ENCODE measurements around the gene GNG4. TPM values are rescaled to one million over a fixed set of nuclear protein-coding genes. Genes with fewer than 3 reads are reported as not detected.
"Not testable (repeated sequence)": the region's sequence is repeated elsewhere in the genome, so short reads cannot be mapped to it uniquely, and the experiment has no call there.

The GNG4 gene
- total RNA-seq, 1 donor from 2014 or later, result 0.30 TPM

GRCh38 chr1:235650341-235651169 is 971 bp upstream of the GNG4 start:
- no peak for DNase-seq (ENCODE audit: low read depth)

- DNase-seq (ENCODE audit: low read depth), result peak; percentile 40
Measured at GRCh38 chr1:235648954-235649367, 623 bp downstream of the GNG4 start.

GRCh38 chr1:235648407-235648907 is 1.1 kb downstream of the GNG4 start:
- DNase-seq (ENCODE audit: low read depth), result no peak

GRCh38 chr1:235647537-235647936 is 2.0 kb downstream of the GNG4 start:
- not testable (repeated sequence) for DNase-seq (ENCODE audit: low read depth)

GRCh38 chr1:235646463-235646862 is 3.1 kb downstream of the GNG4 start:
- DNase-seq (ENCODE audit: low read depth), result no peak

GRCh38 chr1:235644693-235645305 is 4.8 kb downstream of the GNG4 start:
- DNase-seq (ENCODE audit: low read depth), result no peak

GRCh38 chr1:235643837-235644692 is 5.5 kb downstream of the GNG4 start:
- DNase-seq (ENCODE audit: low read depth), result no peak

- DNase-seq (ENCODE audit: low read depth), result no peak
Measured at GRCh38 chr1:235642943-235643371, 6.6 kb downstream of the GNG4 start.

- DNase-seq (ENCODE audit: low read depth), result no peak
Measured at GRCh38 chr1:235642011-235642942, 7.3 kb downstream of the GNG4 start.

GRCh38 chr1:235640580-235640979 is 9.0 kb downstream of the GNG4 start:
- no peak for DNase-seq (ENCODE audit: low read depth)

- DNase-seq (ENCODE audit: low read depth), result no peak
Measured at GRCh38 chr1:235639226-235640205, 10.1 kb downstream of the GNG4 start.

- DNase-seq (ENCODE audit: low read depth), result not testable (repeated sequence)
Measured at GRCh38 chr1:235638612-235639011, 11.0 kb downstream of the GNG4 start.

- no peak for DNase-seq (ENCODE audit: low read depth)
Measured at GRCh38 chr1:235637756-235638534, 11.6 kb downstream of the GNG4 start.

- DNase-seq (ENCODE audit: low read depth), result no peak
Measured at GRCh38 chr1:235635938-235636662, 13.5 kb downstream of the GNG4 start.

- peak; percentile 32 for DNase-seq (ENCODE audit: low read depth)
Measured at GRCh38 chr1:235632506-235633401, 16.8 kb downstream of the GNG4 start.

- DNase-seq (ENCODE audit: low read depth), result no peak
Measured at GRCh38 chr1:235631816-235632215, 17.8 kb downstream of the GNG4 start.

- DNase-seq (ENCODE audit: low read depth), result no peak
Measured at GRCh38 chr1:235628316-235629005, 21.1 kb downstream of the GNG4 start.
